KOPT-K1 (cell line): ENCODE measurements around the gene ITIH1.

Experiments
- H3K27ac ChIP-seq: fragments of 200-600 bp; sonication (generic); 2 replicates; pipeline ENCODE4 v1.5.1; 2016; ENCODE audit warnings: antibody characterized with exemption, mild to moderate bottlenecking, low read depth, low read length; ENCODE audit not compliant: poor library complexity, severe bottlenecking
- H3K36me3 ChIP-seq: fragments of 200-600 bp; sonication (generic); 2 replicates; pipeline ENCODE4 v1.5.1; 2017; ENCODE audit warnings: antibody characterized with exemption, mild to moderate bottlenecking, low read length, moderate library complexity; ENCODE audit not compliant: insufficient read depth
- H3K9me3 ChIP-seq: fragments of 200-600 bp; sonication (generic); 2 replicates; pipeline ENCODE4 v1.5.1; 2017; ENCODE audit warnings: antibody characterized with exemption, low read length, mild to moderate bottlenecking; ENCODE audit not compliant: insufficient read depth, poor library complexity, severe bottlenecking

The ITIH1 gene

DNA sequence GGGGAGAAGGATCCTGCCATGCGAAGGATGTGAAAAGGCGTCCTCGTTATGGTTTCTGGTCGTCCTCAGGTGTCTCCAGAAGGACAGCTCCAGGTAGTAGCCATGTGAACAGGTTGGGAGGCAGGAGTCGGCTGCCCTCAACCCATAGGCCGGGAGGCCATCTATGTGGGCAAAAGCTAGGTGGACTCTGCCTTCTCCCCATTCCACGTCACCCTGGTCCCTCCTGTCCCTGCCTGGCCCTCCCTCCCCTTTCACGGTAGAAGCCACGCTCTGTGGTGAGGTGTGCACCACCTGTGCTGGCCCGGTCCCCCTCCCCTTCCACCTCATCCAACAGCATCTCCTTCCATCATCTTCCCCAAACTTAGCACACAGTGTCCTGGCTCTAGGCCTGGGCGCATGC lies 33.5 kb downstream of the ITIH1 start:
- Histone ChIP-seq H3K36me3 (no peaks in the 10 kb centered on the region), H3K27ac (peak overlapping the region; percentile 58), H3K9me3 (no peaks in the 10 kb centered on the region)

DNA sequence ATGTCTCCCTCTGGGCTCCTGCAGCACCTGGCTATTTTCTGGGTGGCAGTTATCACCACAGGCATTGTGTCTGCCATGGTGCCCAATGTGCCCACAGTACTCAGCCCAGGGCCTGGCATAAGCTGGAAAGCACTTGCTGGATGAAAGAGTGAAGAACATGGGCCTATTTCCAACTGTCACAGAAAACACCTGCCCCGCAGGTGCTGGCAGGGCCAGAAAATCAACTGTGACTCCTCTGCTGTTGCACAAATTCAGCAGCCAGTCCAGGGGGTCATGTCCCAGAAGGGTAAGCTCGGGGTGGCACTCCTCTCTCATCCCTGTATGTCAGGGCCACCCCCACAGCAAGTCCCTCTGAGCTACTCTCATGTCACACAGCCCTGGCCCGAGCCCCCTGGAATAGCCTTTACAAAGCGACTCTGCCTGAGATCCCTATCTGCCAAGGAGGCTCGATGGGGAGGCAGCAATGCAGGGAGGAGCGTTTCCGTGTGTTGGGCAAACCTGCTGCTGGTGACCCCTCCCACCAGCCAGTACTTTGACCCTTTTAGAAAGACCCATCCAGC lies 34.1 kb downstream of the ITIH1 start:
- no peaks in the 10 kb centered on the region for H3K9me3 ChIP-seq
- peak overlapping the region; percentile 58 for H3K27ac ChIP-seq
- no peaks in the 10 kb centered on the region for H3K36me3 ChIP-seq

DNA sequence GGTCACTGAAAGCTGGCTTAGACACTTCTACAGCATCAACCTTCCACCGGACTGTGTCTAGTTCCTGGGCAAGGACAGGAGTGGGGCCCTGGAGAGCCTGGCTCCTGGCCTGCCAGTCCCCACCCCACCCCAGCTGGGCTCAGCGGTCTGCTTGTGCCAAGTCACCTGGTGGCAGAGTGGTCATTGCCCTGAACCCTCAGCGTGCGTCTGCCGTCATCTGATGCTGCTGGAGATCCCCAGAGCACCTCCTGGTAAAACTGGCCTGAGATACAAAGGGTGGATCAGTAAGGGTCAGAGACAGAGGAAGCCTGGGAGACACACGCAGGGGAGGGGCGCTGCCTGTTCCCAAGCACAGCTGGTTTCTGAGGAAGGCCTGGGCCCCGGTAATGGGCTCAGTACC lies 36.4 kb downstream of the ITIH1 start:
- Histone ChIP-seq H3K36me3 (no peaks in the 10 kb centered on the region), H3K9me3 (no peaks in the 10 kb centered on the region)

DNA sequence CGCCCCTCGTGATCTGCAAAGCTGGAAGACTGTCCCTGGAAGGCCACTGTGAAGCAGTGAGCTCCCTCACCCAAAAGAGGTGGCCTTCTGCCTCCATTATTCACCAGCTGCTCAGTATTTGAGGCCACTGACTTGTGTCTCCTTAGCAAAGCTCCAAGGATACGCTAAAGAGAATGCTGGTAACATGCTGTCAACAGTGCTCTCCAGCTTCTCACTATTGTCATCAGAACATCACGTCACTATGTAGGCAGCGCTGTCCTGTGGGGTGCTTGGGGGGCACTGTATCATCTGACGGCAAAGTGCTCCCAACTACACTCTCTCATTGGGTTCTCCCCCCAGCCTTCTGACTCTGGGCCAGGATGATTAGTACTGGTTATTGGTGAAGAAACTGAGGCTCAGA lies 38.8 kb downstream of the ITIH1 start:
- no peaks in the 10 kb centered on the region for H3K36me3 ChIP-seq
- H3K27ac ChIP-seq: no peak overlapping the region
- H3K9me3 ChIP-seq: no peaks in the 10 kb centered on the region

More for the DNA sequence above, 36.4 kb downstream of the ITIH1 start:
- no peak overlapping the region for H3K27ac ChIP-seq

DNA sequence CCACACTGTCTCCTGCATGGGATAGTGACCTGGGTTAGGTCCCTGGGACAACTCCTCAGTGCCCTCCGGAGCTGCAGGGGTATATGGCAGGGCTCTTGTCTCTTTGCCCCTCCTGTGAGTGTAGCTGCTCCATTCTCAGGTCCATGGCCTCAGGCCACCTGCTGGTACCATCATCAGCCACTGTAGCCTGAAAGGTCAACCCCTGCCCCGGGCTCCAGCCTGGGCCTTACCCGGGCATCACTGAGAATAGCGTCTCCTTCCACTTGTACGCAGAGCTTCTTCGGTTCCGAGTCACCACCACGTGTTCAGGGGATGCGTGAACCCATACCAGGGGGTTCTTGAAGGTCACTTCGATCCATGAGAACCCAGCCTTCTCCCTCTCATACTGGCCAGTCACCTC lies 39.3 kb downstream of the ITIH1 start:
- Histone ChIP-seq H3K9me3 (no peaks in the 10 kb centered on the region), H3K27ac (no peak overlapping the region), H3K36me3 (no peaks in the 10 kb centered on the region)

DNA sequence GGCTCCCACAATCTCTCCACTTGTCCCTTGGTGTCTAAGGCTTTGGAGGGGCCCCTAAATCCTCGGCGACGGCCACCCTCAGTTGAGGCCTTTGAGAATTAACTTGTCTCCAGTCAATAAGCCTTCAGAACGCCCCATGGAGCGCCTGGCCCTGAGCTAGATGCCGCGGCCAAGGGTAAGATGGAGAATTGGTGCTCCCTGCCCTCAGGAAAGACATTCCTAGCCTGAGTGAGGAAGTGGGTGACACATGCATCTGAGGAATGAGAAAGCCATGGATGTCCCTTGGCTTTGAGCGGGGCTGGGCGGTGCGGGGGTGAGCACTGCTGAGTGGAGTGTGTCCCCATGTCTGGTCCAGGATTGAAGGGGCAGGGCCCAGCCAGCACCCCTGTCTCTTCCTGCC lies 39.8 kb downstream of the ITIH1 start:
- Histone ChIP-seq H3K36me3 (no peaks in the 10 kb centered on the region), H3K9me3 (no peaks in the 10 kb centered on the region), H3K27ac (no peak overlapping the region)

DNA sequence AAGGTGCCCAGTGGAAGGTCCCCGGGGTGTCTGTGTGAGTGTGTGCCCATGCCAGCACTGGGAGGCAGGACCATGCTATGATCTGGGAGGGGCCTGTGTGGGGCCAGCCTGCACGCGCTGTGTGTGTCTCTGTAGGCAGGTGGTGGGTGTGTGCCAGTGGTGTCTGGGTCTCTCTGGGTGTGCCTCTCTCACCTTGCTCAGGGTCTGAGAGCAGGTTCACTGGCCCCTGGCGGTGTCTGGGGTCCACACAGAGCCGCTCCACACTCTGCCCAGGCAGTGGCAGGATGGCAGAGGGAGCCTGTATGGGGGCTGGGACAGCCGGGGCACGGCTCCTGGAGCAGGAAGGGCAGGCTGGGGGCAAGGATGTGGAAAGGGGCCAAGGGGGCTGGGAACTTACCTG lies 40.5 kb downstream of the ITIH1 start:
- no peaks in the 10 kb centered on the region for H3K36me3 ChIP-seq
- H3K27ac ChIP-seq: no peak overlapping the region
- H3K9me3 ChIP-seq: no peaks in the 10 kb centered on the region

DNA sequence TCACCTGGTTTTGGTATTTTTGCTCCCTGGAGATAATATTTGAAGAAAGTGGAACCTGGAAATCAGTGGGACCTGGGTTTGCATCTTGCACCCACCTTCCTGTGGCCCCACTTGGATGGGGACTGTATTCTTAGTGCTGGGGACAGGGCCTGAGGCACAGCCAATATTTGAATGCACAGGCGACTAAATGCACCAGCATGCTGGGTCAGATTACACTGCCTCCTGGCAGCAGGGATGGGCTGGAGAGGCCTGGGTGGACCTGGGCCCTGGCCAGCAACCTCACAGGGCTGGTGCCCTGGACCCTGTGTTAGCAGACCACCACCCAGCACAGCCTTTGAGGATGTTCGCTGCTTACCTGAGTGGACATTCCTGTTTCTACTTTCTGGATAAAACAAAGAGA lies 42.5 kb downstream of the ITIH1 start:
- H3K9me3 ChIP-seq: no peaks in the 10 kb centered on the region
- H3K36me3 ChIP-seq: no peaks in the 10 kb centered on the region
- no peak overlapping the region for H3K27ac ChIP-seq

DNA sequence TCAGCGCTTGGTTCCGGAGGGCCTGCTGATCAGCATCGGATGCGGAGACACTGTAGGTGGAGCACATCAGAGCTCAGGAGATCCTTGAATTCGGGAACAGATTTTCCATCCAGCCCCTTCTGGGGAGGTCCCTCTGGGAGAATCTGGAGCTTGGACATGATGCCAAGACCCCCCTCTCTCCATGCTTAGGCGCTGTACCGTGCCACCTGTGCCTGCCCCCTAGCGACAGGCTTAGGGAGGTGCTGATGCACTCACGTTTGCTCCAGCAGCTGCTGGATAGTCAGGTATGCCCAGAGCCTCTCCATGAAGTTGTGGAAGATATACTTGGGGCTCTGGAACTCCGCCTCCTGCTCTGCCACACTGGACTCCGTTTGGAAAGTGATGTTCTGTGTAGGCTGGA lies 43.3 kb downstream of the ITIH1 start:
- Histone ChIP-seq H3K27ac (no peak overlapping the region), H3K9me3 (no peaks in the 10 kb centered on the region)

DNA sequence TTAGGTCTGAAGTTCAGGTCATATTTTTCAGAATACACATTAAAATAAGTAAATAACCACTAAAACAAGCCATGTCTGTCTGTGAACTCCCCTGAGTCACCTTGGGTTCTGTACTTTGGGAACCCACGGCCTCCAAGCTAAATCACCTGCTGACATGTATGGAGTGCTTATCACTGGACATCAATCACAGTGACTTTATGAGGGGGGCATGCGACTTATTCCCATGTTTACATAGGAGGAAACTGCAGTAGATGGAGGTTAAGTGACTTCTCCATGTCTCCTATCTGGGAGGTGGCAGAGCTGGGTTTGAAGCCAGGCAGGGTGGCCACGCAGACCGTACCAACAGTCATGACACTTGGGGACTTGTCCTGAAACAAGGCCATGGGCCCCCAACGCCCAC lies 45.0 kb downstream of the ITIH1 start:
- Histone ChIP-seq H3K27ac (no peak overlapping the region), H3K36me3 (no peaks in the 10 kb centered on the region), H3K9me3 (no peaks in the 10 kb centered on the region)

More for the DNA sequence above, 43.3 kb downstream of the ITIH1 start:
- no peaks in the 10 kb centered on the region for H3K36me3 ChIP-seq

DNA sequence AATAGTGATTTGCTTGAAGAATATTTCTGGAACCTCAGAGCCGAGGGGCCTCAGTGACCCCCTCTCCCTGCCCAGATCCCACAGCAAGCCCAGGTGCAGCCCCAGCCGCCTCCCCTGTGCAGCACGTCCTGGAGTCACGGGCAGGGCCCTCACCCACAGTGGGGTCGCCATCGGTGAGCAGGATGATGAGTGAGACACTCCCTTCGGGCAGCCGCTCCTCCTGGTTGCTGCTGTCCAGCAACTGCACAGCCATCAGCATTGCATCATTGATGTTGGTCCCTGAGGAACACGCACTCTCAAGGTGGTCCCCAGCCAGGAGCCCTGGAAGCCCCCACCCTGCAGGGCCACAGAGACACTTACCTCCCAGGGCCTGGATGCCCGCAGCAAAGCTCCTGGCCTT lies 46.6 kb downstream of the ITIH1 start:
- Histone ChIP-seq H3K27ac (no peak overlapping the region), H3K9me3 (no peaks in the 10 kb centered on the region), H3K36me3 (no peaks in the 10 kb centered on the region)

DNA sequence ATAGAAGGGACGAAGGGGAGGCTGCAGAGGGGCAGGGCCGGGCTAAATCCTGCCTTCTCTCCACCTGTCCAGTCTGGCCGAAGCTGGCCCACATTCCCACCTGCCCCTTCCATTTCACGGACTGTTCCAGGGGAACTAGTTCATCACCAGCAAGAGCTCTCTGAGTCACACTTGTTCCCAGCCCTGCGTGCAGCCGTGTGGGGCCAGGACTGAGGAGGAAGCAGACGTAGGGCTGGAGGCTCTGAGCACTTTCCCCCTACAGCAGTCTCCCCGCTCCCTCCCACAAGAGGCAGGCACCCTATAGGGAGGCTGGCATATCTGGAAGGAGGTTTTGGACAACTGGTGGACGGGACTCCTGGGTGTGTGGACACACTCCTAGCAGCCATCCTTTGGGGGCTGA lies 50.0 kb downstream of the ITIH1 start:
- Histone ChIP-seq H3K9me3 (no peaks in the 10 kb centered on the region), H3K27ac (no peak overlapping the region), H3K36me3 (no peaks in the 10 kb centered on the region)

DNA sequence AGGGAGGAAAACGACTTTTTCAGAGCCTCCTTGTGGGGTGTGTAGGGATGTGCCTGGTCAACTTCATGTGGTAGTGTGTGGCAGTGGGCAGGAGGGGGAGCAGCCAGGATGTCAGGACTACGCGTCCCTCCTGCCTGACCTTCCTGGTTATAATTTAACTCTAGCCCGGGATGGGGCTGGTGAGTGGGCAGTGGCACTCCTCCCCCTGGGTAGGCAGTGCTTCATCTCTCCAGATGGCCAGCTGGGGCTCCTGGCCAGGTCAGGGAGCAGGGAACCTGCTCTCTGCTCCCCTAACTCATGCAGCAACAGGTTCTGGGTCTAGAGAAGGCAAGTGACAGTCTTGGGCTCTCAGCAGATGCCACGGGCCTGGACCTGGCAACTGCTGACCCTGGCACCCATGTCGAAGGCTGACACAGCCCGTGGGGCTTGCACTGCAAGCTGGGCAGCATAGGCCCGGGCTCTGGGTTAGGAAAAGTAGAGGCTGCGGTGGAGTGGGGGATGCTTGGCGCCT lies 50.5 kb downstream of the ITIH1 start:
- H3K36me3 ChIP-seq: 0 out of 2 replicates have a peak, but pooled peaks cover 2% of the 10 kb centered on the region

DNA sequence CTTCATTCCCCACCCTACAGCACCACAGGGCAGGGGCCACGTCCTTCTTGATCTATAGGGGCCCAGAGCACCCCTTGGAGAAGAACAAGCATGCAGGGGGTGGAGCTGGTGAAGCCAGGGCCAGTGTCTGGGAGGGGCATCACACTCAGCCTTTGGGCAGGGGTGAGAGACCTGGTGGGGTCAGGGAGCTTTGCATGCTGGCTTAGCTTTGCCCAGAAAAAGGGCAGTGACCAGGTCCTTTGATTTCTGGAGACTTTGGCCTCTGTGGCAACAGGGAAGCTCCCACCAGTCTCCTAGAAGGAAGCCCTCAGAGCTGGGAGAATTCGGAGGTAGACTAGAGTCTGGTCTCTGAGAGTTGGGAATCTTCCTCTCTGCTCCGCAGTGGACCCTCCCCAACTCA lies 52.1 kb downstream of the ITIH1 start:
- Histone ChIP-seq H3K36me3 (0 out of 2 replicates have a peak, but pooled peaks cover 5% of the 10 kb centered on the region), H3K27ac (no peak overlapping the region)

More for the DNA sequence above, 50.5 kb downstream of the ITIH1 start:
- Histone ChIP-seq H3K9me3 (no peaks in the 10 kb centered on the region), H3K27ac (no peak overlapping the region)

DNA sequence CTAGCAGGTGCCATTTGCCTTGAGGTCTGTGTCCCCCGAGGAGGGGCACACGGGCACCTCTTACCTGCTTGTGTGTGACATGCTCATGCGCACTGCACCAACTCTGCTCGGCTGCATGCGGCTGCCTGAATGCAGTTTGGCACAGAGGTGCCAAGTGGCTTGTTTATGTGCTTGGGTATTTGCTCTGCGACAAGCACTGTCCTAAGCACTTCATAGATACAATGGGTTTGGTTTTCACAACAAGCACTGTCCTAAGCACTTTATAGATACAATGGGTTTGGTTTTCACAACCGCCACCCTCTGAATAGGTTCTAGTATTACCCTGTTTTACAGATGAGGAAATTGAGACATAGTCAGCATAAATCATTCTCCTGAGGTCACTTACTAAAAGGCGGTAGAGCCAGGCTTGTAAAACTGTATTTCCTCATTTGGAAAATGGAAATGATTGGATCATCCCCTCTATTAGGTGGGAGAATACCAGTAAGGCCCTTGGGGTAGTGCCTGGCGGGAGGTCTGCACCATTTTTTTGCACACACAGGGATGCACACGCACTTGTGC lies 52.6 kb downstream of the ITIH1 start:
- Histone ChIP-seq H3K27ac (no peak overlapping the region), H3K9me3 (no peaks in the 10 kb centered on the region), H3K36me3 (0 out of 2 replicates have a peak, but pooled peaks cover 5% of the 10 kb centered on the region)

More for the DNA sequence above, 52.1 kb downstream of the ITIH1 start:
- no peaks in the 10 kb centered on the region for H3K9me3 ChIP-seq
